ENCODE measurements around the gene ASXL1.

DNA sequence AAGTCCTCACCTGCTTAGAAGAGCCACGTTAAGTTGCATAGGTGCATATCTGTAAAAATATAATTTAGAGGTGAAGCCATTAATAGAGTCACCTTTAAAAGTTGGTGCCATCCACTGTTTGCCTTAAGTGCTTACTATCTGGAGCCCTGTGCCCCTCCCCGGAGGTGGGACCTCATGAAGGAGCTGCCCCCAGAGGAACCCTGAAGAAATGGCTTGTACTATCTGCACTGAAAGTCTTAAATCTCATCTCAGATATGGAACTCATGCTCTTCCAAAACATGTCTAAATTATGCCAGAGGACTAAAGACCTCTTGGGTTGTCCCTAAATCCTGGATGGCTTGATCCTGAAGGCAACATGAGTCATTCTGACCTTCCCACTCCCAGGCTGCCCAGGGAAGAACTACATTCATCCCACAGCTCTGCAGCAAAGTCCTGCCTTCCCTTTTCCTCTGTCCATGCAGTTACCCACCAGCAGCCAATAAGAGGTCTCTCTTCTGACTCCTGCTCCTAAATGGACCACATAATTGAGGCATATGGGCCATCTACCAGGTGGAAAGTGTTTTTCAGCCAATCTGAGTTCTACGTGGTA lies 85.3 kb downstream of the ASXL1 start:
- TF ChIP-seq, protein P1, sequence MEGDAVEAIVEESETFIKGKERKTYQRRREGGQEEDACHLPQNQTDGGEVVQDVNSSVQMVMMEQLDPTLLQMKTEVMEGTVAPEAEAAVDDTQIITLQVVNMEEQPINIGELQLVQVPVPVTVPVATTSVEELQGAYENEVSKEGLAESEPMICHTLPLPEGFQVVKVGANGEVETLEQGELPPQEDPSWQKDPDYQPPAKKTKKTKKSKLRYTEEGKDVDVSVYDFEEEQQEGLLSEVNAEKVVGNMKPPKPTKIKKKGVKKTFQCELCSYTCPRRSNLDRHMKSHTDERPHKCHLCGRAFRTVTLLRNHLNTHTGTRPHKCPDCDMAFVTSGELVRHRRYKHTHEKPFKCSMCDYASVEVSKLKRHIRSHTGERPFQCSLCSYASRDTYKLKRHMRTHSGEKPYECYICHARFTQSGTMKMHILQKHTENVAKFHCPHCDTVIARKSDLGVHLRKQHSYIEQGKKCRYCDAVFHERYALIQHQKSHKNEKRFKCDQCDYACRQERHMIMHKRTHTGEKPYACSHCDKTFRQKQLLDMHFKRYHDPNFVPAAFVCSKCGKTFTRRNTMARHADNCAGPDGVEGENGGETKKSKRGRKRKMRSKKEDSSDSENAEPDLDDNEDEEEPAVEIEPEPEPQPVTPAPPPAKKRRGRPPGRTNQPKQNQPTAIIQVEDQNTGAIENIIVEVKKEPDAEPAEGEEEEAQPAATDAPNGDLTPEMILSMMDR (IDR thresholded peaks at IDR 0.05): no peak
- TF ChIP-seq POLR2A (IDR thresholded peaks at IDR 0.05): no peak
